HG02943 (cell line): ENCODE data around the gene SHISAL1.
"Not testable (repeated sequence)": the region's sequence is repeated elsewhere in the genome, so short reads cannot be mapped to it uniquely, and the experiment has no call there.

ENCODE experiments used
- ATAC-seq: cut with Tn5 transposase; IDR thresholded peaks from one replicate; pipeline ENCODE4 v1.9.1; 2021; ENCODE audit warnings: mild to moderate bottlenecking, low read depth, moderate library complexity; ENCODE audit not compliant: unreplicated experiment

The SHISAL1 gene

DNA sequence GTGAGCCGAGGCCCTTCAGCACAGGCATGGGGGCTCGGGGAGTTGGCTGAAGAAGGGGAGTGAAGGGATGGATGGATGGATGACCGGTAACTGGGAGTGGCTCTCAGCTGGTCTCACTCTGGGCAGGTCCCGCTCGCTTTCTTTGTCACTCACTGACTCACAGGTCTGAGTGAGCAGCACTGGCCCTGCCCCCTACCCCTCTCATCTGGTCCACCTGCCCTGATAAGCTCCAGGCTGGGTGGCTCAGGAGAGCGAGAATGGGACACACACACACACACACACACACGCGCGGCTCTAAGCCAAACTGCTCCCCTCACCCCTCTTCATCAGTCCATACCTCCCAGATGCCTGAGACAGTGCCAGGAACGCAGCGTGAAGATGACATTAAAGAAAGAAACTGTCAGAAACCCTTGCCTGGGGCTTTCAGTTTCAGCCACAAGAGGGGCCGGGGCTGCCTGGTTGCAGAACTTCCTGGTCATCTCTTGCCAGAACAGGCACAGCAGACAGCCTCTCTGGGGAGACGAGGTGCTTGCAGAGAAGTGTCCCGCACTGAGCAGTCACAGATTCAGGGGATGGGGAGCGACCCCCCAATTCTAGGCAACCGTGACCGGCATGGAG, 16.5 kb upstream of the SHISAL1 start:
- ATAC-seq, result no peak

- ATAC-seq, result no peak
Measured at GRCh38 chr22:44328762-44329161, 16.0 kb upstream of the SHISAL1 start.

GRCh38 chr22:44328326-44328725, 15.6 kb upstream of the SHISAL1 start:
- ATAC-seq, result no peak

GRCh38 chr22:44326491-44326885, 13.7 kb upstream of the SHISAL1 start:
- ATAC-seq, result no peak

- ATAC-seq, result no peak
Measured at GRCh38 chr22:44325718-44326490, 13.2 kb upstream of the SHISAL1 start.

GRCh38 chr22:44323140-44323790, 10.5 kb upstream of the SHISAL1 start:
- ATAC-seq, result not testable (repeated sequence)

DNA sequence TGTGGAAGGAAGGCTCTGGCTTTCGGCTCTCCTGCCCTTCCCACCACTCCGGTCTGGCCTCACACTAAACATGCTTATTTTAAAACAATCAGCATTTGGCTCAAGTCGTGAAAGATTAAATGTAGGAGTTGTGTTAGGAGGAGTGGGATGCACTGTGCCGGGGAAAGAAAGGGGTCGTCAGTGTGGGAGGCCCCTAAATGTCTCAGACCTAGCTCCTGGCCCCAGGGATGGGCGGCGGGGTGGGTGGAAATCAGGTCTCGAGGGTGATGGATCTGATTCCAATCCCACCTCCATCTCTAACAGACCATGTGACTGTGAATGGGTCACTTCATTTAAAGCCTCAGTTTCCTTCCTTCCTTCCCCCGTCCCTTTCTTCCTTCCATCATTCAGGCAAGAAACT, 6.9 kb upstream of the SHISAL1 start:
- no peak for ATAC-seq

DNA sequence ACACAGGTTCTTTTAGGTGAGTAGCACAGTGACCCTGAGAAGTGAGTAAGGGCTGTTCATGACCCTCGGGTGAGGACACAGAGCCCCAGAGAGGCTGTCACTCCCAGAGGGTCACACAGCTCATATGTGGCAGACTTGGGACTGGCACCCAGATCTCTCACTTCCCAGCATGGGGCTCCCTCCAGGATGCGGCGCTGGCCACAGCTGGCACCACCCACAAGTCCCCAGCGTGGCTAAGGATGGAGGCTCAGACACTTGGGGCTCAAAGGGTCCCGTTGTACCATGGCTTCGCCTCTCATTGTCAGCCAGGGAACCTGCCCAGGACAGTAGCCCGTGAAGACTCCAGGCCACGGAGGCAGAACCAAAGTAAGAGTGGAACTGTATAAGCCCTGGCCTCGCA, 6.0 kb upstream of the SHISAL1 start:
- ATAC-seq, result no peak

GRCh38 chr22:44317886-44318637, 5.3 kb upstream of the SHISAL1 start:
- ATAC-seq, result no peak

DNA sequence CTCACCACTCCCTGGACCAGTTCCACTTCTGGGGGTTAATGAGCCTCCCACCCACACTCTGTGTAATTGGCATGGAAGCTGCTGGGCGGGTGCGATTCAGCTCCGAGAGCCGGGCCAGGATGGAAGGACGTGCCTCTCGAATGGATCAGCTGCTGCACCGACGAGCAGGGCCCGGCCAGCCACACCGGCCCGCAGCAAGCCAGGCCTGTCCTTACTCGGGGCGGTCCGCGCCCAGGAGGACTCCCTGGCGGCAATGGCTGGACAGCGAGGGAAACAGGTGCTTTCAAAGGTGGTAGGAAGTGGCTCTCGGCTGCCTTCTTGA, 4.3 kb upstream of the SHISAL1 start:
- ATAC-seq, result no peak

DNA sequence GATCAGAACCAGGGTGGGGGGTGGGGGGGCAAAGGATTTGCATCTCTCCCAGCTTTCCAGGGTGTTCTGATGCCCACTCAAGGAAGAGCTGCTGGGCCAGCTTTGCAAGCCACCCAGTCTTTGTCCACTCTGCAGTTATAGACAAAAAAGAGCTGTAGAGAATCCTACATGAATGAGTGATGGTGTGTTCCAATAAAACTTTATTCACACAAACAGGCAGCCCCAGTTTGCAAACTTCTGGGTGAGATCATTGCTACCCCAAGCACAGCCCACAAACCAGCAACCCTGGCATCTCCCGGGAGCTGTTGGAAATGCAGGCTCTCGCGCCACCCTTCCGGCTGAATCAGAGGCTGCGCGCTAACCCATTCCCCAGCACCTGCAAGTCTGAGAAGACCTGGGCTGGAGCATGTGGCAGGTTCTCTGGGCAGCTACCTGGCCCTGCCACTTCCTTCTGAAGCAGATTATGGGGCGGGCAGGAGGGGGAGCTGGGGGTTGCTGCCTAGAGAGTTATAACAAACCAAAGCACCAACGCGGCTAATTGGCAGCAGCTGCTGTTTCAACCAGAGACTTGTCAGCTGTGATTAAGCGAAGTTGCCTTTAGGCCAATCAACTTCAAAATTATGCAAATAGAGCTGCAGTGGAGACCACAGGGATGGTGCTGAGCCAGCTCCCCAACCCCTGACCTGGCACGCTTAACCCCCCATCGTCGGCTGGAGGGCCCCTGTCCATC, 3.8 kb upstream of the SHISAL1 start:
- no peak for ATAC-seq

DNA sequence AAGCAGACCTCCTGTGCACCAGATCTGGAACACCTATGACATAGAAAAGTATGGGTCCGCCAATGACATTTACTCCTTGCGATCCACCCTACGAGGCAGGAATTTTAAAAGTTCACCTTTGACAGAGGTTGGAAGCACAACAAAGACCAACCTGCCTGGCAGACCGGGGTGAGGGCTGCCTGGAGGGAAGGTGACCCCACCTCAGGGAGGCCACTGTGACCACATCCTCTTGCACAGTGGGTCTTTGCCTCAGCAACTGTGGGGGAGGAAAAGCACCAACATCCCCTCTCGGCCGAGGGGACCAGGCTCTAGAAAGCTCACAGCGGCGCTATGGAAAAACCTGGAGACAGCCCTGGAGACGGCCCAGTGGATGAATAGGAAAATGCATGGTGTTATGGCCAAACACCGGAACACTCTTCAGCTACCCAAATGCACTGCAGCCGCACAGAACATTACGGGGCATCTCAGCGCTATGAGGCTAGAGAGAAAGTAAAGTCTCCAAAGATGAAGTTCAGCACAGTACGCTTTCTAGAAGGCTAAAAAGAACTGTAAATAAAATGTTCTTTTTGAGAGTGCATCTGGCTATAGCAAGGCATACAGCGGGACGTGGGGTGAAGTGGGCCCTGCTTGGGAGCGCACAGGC, 1.8 kb upstream of the SHISAL1 start:
- ATAC-seq, result no peak

DNA sequence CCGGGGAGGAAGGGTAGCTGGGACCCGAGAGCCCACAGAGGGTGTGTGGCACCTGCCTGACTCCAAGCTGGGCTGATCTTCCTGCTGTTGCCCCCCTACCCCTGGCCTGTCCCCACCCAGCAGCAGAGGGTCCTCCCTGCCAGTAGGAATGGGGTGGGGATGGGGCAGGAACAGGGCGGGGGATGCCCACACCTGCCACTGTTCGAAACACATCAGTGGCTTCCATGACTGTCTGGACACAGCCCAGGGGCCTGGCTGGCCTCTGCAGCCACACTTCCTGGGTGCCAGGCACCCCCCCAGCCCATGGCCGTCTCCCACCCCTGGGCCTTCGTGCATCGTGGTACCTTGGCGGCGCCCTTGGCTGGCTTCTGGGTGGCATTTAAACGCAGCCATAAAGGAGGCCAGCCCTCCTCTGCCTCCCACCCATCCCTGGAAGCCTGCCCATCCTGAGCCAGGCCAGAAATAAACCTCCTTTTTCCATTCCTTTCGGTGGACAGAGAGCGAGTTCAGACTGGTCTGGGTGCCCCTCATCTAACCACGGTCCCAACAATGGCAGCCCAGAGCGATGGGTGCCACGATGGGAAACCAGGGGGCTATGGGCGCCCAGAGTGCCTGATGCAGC, 745 bp upstream of the SHISAL1 start:
- no peak for ATAC-seq

- ATAC-seq, result no peak
Measured at GRCh38 chr22:44311855-44312170, 938 bp downstream of the SHISAL1 start.

DNA sequence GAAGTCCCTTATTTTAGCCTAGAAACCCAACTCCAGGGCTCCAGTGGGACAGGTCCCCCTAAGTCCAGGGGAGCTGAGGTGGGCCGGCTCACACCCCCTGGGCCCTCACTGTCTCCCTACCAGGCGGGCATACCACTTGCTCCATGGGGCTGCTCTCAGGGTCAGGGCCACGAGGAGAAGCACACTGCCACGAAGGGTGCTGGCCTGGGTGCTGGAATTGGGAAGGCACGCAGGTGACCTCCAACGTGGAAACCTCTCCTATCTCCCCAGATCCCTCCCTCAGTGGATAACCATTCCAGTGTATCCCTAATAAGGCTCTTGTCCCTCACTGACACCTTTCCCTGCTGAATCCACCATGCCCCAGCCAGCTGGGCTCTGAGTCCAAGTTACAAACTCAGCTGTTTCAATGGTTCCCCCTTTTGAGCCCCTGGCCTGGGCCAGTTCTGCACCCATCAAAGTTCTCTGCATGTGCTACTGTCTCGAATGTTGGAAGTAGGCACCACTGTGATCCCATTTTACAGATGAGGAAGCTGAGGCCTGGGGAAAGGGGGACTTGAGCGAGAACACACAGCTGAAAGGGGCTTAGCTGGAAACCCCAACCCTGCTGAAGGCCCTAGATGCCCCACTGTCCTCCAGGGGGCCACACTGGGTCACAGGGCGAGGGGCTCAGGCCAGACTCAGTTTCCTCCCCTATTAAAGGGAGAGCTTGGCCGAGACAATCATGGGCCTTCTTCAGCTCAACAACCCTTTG, 1.5 kb downstream of the SHISAL1 start:
- no peak for ATAC-seq

DNA sequence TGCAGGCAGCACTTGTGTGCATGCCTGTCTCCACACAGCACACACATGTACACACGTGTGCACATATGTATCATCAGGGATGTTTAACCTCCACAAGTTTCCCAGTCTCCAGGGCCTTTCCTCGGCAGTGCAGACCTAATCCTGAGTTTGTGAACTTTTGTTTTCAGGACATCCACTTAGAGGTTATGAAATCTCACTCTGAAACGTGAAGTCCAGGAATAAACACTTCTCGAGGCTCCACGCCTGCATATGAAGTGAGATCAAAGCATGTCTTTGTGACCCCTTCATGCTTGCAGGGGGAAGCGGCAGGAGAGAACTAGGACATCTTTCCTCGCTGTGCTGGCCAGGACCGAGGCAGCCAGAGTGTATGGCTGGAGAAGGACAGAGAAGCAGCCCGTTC, 3.1 kb downstream of the SHISAL1 start:
- ATAC-seq, result no peak

GRCh38 chr22:44309137-44309536, 3.6 kb downstream of the SHISAL1 start:
- no peak for ATAC-seq

GRCh38 chr22:44307509-44308169, 5.1 kb downstream of the SHISAL1 start:
- no peak for ATAC-seq

- no peak for ATAC-seq
Measured at GRCh38 chr22:44305888-44306287, 6.9 kb downstream of the SHISAL1 start.
